ENCODE data around the gene GSE1.

The GSE1 gene

GRCh38 chr16:85698935-85699558 is 85.9 kb downstream of the GSE1 start:
- no peaks in the 10 kb centered on the region for H3K36me3 ChIP-seq (ENCODE audit: control insufficient read depth in 2 of 2, insufficient read depth in 1 of 2, low read length in 2 of 2)
- TF ChIP-seq ZNF169 (tag by site-specific recombination; IDR thresholded peaks at IDR 0.05), result no peak
- no peak for TF ChIP-seq GLIS2 (tag by site-specific recombination; IDR thresholded peaks at IDR 0.05)
- TF ChIP-seq, protein P1, sequence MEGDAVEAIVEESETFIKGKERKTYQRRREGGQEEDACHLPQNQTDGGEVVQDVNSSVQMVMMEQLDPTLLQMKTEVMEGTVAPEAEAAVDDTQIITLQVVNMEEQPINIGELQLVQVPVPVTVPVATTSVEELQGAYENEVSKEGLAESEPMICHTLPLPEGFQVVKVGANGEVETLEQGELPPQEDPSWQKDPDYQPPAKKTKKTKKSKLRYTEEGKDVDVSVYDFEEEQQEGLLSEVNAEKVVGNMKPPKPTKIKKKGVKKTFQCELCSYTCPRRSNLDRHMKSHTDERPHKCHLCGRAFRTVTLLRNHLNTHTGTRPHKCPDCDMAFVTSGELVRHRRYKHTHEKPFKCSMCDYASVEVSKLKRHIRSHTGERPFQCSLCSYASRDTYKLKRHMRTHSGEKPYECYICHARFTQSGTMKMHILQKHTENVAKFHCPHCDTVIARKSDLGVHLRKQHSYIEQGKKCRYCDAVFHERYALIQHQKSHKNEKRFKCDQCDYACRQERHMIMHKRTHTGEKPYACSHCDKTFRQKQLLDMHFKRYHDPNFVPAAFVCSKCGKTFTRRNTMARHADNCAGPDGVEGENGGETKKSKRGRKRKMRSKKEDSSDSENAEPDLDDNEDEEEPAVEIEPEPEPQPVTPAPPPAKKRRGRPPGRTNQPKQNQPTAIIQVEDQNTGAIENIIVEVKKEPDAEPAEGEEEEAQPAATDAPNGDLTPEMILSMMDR (tag by site-specific recombination; IDR thresholded peaks at IDR 0.05), result peak; percentile 15; the same call in 1 of the 2 replicates
- TF ChIP-seq SP2 (tag by site-specific recombination; IDR thresholded peaks at IDR 0.05), result no peak
- POLR2A ChIA-PET, result no interaction called here
- no peak overlapping the region for H3K4me3 ChIP-seq (ENCODE audit: low read depth, low read length)
- H3K4me1 ChIP-seq (ENCODE audit: control insufficient read depth, insufficient read depth, low read length), result no peaks in the 10 kb centered on the region
- no peaks in the 10 kb centered on the region for H3K9me3 ChIP-seq (ENCODE audit: control insufficient read depth, insufficient read depth, low read depth, low read length)
- CTCF ChIA-PET, result interaction anchor here (0.5 to 1.4 kb wide), 4 partner anchors 12 to 32 kb away, joined by 3 read pairs; no protein-coding TSS in a partner anchor
- H3K27ac ChIP-seq (ENCODE audit: extremely low read depth, low read depth, low read length), result no peak overlapping the region

- CTCF ChIA-PET, result interaction anchor here (1.4 kb wide), 1 partner anchor 18 kb away, joined by 3 read pairs; no protein-coding TSS in a partner anchor
- no peak overlapping the region for H3K4me3 ChIP-seq (ENCODE audit: low read depth, low read length)
- TF ChIP-seq BCL11B (tag by site-specific recombination; IDR thresholded peaks at IDR 0.05; ENCODE audit: low read depth) (no peak), ZNF530 (tag by site-specific recombination; IDR thresholded peaks at IDR 0.05; ENCODE audit: low read depth) (no peak), GLI4 (tag by site-specific recombination; IDR thresholded peaks at IDR 0.05) (no peak), KLF10 (tag by site-specific recombination; IDR thresholded peaks at IDR 0.05) (no peak), ZNF529 (tag by site-specific recombination; IDR thresholded peaks at IDR 0.05; ENCODE audit: insufficient replicate concordance) (no peak), ELK4 (IDR thresholded peaks at IDR 0.05; ENCODE audit: borderline replicate concordance, low read depth, low read length) (no peak), SP2 (tag by site-specific recombination; IDR thresholded peaks at IDR 0.05) (peak; percentile 32; the same call in 1 of the 2 replicates), TCF7L2 (IDR thresholded peaks at IDR 0.05; ENCODE audit: borderline replicate concordance, low read depth, low read length) (no peak), ZFHX2 (tag by site-specific recombination; conservative IDR thresholded peaks at IDR 0.05) (peak; percentile 58), ZNF426 (tag by site-specific recombination; IDR thresholded peaks at IDR 0.05) (no peak), ZNF664 (tag by site-specific recombination; IDR thresholded peaks at IDR 0.05) (no peak), ZNF350 (tag by site-specific recombination; IDR thresholded peaks at IDR 0.05) (peak; percentile 79; the same call in 1 of the 2 replicates), ZNF175 (tag by site-specific recombination; IDR thresholded peaks at IDR 0.05) (no peak), GLI2 (tag by site-specific recombination; IDR thresholded peaks at IDR 0.05; ENCODE audit: borderline replicate concordance, low read depth) (no peak), ZNF449 (tag by site-specific recombination; IDR thresholded peaks at IDR 0.05) (peak; percentile 78; the same call in 1 of the 2 replicates), OSR2 (tag by site-specific recombination; IDR thresholded peaks at IDR 0.05) (no peak)
- TF ChIP-seq, protein P2, sequence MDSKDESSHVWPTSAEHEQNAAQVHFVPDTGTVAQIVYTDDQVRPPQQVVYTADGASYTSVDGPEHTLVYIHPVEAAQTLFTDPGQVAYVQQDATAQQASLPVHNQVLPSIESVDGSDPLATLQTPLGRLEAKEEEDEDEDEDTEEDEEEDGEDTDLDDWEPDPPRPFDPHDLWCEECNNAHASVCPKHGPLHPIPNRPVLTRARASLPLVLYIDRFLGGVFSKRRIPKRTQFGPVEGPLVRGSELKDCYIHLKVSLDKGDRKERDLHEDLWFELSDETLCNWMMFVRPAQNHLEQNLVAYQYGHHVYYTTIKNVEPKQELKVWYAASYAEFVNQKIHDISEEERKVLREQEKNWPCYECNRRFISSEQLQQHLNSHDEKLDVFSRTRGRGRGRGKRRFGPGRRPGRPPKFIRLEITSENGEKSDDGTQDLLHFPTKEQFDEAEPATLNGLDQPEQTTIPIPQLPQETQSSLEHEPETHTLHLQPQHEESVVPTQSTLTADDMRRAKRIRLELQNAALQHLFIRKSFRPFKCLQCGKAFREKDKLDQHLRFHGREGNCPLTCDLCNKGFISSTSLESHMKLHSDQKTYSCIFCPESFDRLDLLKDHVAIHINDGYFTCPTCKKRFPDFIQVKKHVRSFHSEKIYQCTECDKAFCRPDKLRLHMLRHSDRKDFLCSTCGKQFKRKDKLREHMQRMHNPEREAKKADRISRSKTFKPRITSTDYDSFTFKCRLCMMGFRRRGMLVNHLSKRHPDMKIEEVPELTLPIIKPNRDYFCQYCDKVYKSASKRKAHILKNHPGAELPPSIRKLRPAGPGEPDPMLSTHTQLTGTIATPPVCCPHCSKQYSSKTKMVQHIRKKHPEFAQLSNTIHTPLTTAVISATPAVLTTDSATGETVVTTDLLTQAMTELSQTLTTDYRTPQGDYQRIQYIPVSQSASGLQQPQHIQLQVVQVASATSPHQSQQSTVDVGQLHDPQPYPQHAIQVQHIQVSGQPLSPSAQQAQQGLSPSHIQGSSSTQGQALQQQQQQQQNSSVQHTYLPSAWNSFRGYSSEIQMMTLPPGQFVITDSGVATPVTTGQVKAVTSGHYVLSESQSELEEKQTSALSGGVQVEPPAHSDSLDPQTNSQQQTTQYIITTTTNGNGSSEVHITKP (tag by site-specific recombination; IDR thresholded peaks at IDR 0.05), result peak; percentile 49; the same call in 1 of the 2 replicates
- TF ChIP-seq, protein P3, sequence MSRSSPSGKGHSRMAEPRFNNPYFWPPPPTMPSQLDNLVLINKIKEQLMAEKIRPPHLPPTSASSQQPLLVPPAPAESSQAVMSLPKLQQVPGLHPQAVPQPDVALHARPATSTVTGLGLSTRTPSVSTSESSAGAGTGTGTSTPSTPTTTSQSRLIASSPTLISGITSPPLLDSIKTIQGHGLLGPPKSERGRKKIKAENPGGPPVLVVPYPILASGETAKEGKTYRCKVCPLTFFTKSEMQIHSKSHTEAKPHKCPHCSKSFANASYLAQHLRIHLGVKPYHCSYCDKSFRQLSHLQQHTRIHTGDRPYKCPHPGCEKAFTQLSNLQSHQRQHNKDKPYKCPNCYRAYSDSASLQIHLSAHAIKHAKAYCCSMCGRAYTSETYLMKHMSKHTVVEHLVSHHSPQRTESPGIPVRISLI (tag by site-specific recombination; IDR thresholded peaks at IDR 0.05), result no peak
- TF ChIP-seq, protein P4, sequence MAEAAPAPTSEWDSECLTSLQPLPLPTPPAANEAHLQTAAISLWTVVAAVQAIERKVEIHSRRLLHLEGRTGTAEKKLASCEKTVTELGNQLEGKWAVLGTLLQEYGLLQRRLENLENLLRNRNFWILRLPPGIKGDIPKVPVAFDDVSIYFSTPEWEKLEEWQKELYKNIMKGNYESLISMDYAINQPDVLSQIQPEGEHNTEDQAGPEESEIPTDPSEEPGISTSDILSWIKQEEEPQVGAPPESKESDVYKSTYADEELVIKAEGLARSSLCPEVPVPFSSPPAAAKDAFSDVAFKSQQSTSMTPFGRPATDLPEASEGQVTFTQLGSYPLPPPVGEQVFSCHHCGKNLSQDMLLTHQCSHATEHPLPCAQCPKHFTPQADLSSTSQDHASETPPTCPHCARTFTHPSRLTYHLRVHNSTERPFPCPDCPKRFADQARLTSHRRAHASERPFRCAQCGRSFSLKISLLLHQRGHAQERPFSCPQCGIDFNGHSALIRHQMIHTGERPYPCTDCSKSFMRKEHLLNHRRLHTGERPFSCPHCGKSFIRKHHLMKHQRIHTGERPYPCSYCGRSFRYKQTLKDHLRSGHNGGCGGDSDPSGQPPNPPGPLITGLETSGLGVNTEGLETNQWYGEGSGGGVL (tag by site-specific recombination; IDR thresholded peaks at IDR 0.05), result 0 out of 2 replicates have a peak, but pooled peaks have one; percentile 46
Measured at GRCh38 chr16:85699628-85700027, 86.5 kb downstream of the GSE1 start.

More at GRCh38 chr16:85699628-85700027, 86.5 kb downstream of the GSE1 start:
- Histone ChIP-seq H3K27ac (ENCODE audit: extremely low read depth, low read depth, low read length) (no peak overlapping the region), H3K4me1 (ENCODE audit: control insufficient read depth, insufficient read depth, low read length) (no peaks in the 10 kb centered on the region), H3K36me3 (ENCODE audit: control insufficient read depth in 2 of 2, insufficient read depth in 1 of 2, low read length in 2 of 2) (no peaks in the 10 kb centered on the region), H3K9me3 (ENCODE audit: control insufficient read depth, insufficient read depth, low read depth, low read length) (no peaks in the 10 kb centered on the region)
- POLR2A ChIA-PET, result no interaction called here
